ENCODE measurements around the gene CEP164.

CEP164 gene

GRCh38 chr11:117392979-117393378 is 65.3 kb downstream of the CEP164 start:
- no peak overlapping the region for H3K14ac ChIP-seq (ENCODE audit: low read length in 2 of 2)
- H3K27ac ChIP-seq (ENCODE audit: low read length, poor library complexity, severe bottlenecking), result no peak overlapping the region
- no peak overlapping the region for H2BK120ac ChIP-seq (ENCODE audit: low read depth, low read length)
- H3K23ac ChIP-seq (ENCODE audit: low read length in 2 of 2), result no peak overlapping the region
- peaks cover 72 to 78% of the 10 kb centered on the region in 2 experiments for H3K36me3 ChIP-seq (ENCODE audit: control insufficient read depth in 1 of 2, insufficient read depth in 2 of 2, low read depth in 1 of 2, low read length in 2 of 2)
- no peak overlapping the region for H3K18ac ChIP-seq (ENCODE audit: low read depth in 1 of 2, low read length in 2 of 2)
- H3K27me3 ChIP-seq (ENCODE audit: control insufficient read depth in 1 of 2, insufficient read depth in 1 of 2, low read length in 2 of 2), result no peaks in the 10 kb centered on the region
- WGBS, result 100% methylated on average over 3 of the region's 8 CpGs
- no peak overlapping the region for H3K9ac ChIP-seq (ENCODE audit: low read length)
- H3K9me3 ChIP-seq (ENCODE audit: control insufficient read depth, low read length), result no peaks in the 10 kb centered on the region
- no peak overlapping the region for H4K91ac ChIP-seq (ENCODE audit: low read length)
- H4K8ac ChIP-seq (ENCODE audit: low read length), result no peak overlapping the region
- no peaks in the 10 kb centered on the region for H3K79me1 ChIP-seq (replicated peaks; ENCODE audit: low read length, poor library complexity, severe bottlenecking)
- no peak overlapping the region for H2AFZ ChIP-seq (ENCODE audit: low read depth, low read length)
- H2BK5ac ChIP-seq (ENCODE audit: low read depth, low read length, poor library complexity, severe bottlenecking), result no peak overlapping the region
- H2BK12ac ChIP-seq (ENCODE audit: low read length in 2 of 2), result no peak overlapping the region
- no peak overlapping the region for H2AK5ac ChIP-seq (ENCODE audit: low read length, severe bottlenecking)
- no peak for DNase-seq
- no peak overlapping the region for H3K4ac ChIP-seq (ENCODE audit: low read depth in 1 of 2, low read length in 2 of 2)
- H3K4me1 ChIP-seq (ENCODE audit: control insufficient read depth, insufficient read depth, low read depth, low read length), result peaks cover 4% of the 10 kb centered on the region
- H3K4me2 ChIP-seq (ENCODE audit: low read length, poor library complexity, severe bottlenecking), result no peak overlapping the region
- no peak overlapping the region for H2BK15ac ChIP-seq (ENCODE audit: low read depth, poor library complexity, severe bottlenecking)
- no peak overlapping the region for H3K4me3 ChIP-seq (ENCODE audit: insufficient read depth in 1 of 2, low read depth in 1 of 2, low read length in 2 of 2)

GRCh38 chr11:117394221-117394925 is 66.7 kb downstream of the CEP164 start:
- H2AK5ac ChIP-seq (ENCODE audit: low read length, severe bottlenecking), result no peak overlapping the region
- H4K91ac ChIP-seq (ENCODE audit: low read length), result no peak overlapping the region
- H3K23ac ChIP-seq (ENCODE audit: low read length in 2 of 2), result no peak overlapping the region
- H3K4me2 ChIP-seq (ENCODE audit: low read length, poor library complexity, severe bottlenecking), result no peak overlapping the region
- H2BK15ac ChIP-seq (ENCODE audit: low read depth, poor library complexity, severe bottlenecking), result no peak overlapping the region
- no peak overlapping the region for H2BK120ac ChIP-seq (ENCODE audit: low read depth, low read length)
- no peak overlapping the region for H3K4me3 ChIP-seq (ENCODE audit: insufficient read depth in 1 of 2, low read depth in 1 of 2, low read length in 2 of 2)
- no peak overlapping the region for H3K18ac ChIP-seq (ENCODE audit: low read depth in 1 of 2, low read length in 2 of 2)
- H2BK12ac ChIP-seq (ENCODE audit: low read length in 2 of 2), result no peak overlapping the region
- H3K4ac ChIP-seq (ENCODE audit: low read depth in 1 of 2, low read length in 2 of 2), result no peak overlapping the region
- H4K8ac ChIP-seq (ENCODE audit: low read length), result no peak overlapping the region
- no peaks in the 10 kb centered on the region for H3K27me3 ChIP-seq (ENCODE audit: control insufficient read depth in 1 of 2, insufficient read depth in 1 of 2, low read length in 2 of 2)
- no peaks in the 10 kb centered on the region for H3K9me3 ChIP-seq (ENCODE audit: control insufficient read depth, low read length)
- DNase-seq, result no peak
- H3K36me3 ChIP-seq (ENCODE audit: control insufficient read depth in 1 of 2, insufficient read depth in 2 of 2, low read depth in 1 of 2, low read length in 2 of 2), result peaks cover 78 to 85% of the 10 kb centered on the region in 2 experiments
- no peak overlapping the region for H3K14ac ChIP-seq (ENCODE audit: low read length in 2 of 2)
- no peak overlapping the region for H2BK5ac ChIP-seq (ENCODE audit: low read depth, low read length, poor library complexity, severe bottlenecking)
- H2AFZ ChIP-seq (ENCODE audit: low read depth, low read length), result no peak overlapping the region
- H3K79me1 ChIP-seq (replicated peaks; ENCODE audit: low read length, poor library complexity, severe bottlenecking), result peaks cover 2% of the 10 kb centered on the region
- WGBS, result 96% methylated on average over 14 of the region's 14 CpGs
- H3K4me1 ChIP-seq (ENCODE audit: control insufficient read depth, insufficient read depth, low read depth, low read length), result peaks cover 2% of the 10 kb centered on the region
- H3K9ac ChIP-seq (ENCODE audit: low read length), result no peak overlapping the region
- H3K27ac ChIP-seq (ENCODE audit: low read length, poor library complexity, severe bottlenecking), result no peak overlapping the region

GRCh38 chr11:117395476-117395875 is 67.8 kb downstream of the CEP164 start:
- no peak overlapping the region for H3K14ac ChIP-seq (ENCODE audit: low read length in 2 of 2)
- H3K27ac ChIP-seq (ENCODE audit: low read length, poor library complexity, severe bottlenecking), result no peak overlapping the region
- H3K27me3 ChIP-seq (ENCODE audit: control insufficient read depth in 1 of 2, insufficient read depth in 1 of 2, low read length in 2 of 2), result no peaks in the 10 kb centered on the region
- no peak overlapping the region for H3K4me2 ChIP-seq (ENCODE audit: low read length, poor library complexity, severe bottlenecking)
- no peak overlapping the region for H2AFZ ChIP-seq (ENCODE audit: low read depth, low read length)
- no peak overlapping the region for H3K4me3 ChIP-seq (ENCODE audit: insufficient read depth in 1 of 2, low read depth in 1 of 2, low read length in 2 of 2)
- no peak overlapping the region for H3K23ac ChIP-seq (ENCODE audit: low read length in 2 of 2)
- H2BK5ac ChIP-seq (ENCODE audit: low read depth, low read length, poor library complexity, severe bottlenecking), result no peak overlapping the region
- no peak overlapping the region for H2BK120ac ChIP-seq (ENCODE audit: low read depth, low read length)
- no peak overlapping the region for H3K9ac ChIP-seq (ENCODE audit: low read length)
- H3K36me3 ChIP-seq (ENCODE audit: control insufficient read depth in 1 of 2, insufficient read depth in 2 of 2, low read depth in 1 of 2, low read length in 2 of 2), result peaks cover 75 to 85% of the 10 kb centered on the region in 2 experiments
- peaks cover 2% of the 10 kb centered on the region for H3K4me1 ChIP-seq (ENCODE audit: control insufficient read depth, insufficient read depth, low read depth, low read length)
- H3K9me3 ChIP-seq (ENCODE audit: control insufficient read depth, low read length), result no peaks in the 10 kb centered on the region
- H4K8ac ChIP-seq (ENCODE audit: low read length), result no peak overlapping the region
- H3K79me1 ChIP-seq (replicated peaks; ENCODE audit: low read length, poor library complexity, severe bottlenecking), result peaks cover 2% of the 10 kb centered on the region
- no peak overlapping the region for H3K4ac ChIP-seq (ENCODE audit: low read depth in 1 of 2, low read length in 2 of 2)
- H2AK5ac ChIP-seq (ENCODE audit: low read length, severe bottlenecking), result no peak overlapping the region
- no peak overlapping the region for H4K91ac ChIP-seq (ENCODE audit: low read length)
- WGBS, result 99% methylated on average over 4 of the region's 4 CpGs
- H3K18ac ChIP-seq (ENCODE audit: low read depth in 1 of 2, low read length in 2 of 2), result no peak overlapping the region
- DNase-seq, result no peak
- no peak overlapping the region for H2BK15ac ChIP-seq (ENCODE audit: low read depth, poor library complexity, severe bottlenecking)
- no peak overlapping the region for H2BK12ac ChIP-seq (ENCODE audit: low read length in 2 of 2)

- H3K4me3 ChIP-seq (ENCODE audit: insufficient read depth in 1 of 2, low read depth in 1 of 2, low read length in 2 of 2), result no peak overlapping the region
- peaks cover 60 to 71% of the 10 kb centered on the region in 2 experiments for H3K36me3 ChIP-seq (ENCODE audit: control insufficient read depth in 1 of 2, insufficient read depth in 2 of 2, low read depth in 1 of 2, low read length in 2 of 2)
- H3K9me3 ChIP-seq (ENCODE audit: control insufficient read depth, low read length), result no peaks in the 10 kb centered on the region
- H3K23ac ChIP-seq (ENCODE audit: low read length in 2 of 2), result no peak overlapping the region
- H2BK120ac ChIP-seq (ENCODE audit: low read depth, low read length), result no peak overlapping the region
- H2BK12ac ChIP-seq (ENCODE audit: low read length in 2 of 2), result no peak overlapping the region
- no peak overlapping the region for H3K14ac ChIP-seq (ENCODE audit: low read length in 2 of 2)
- H2AFZ ChIP-seq (ENCODE audit: low read depth, low read length), result no peak overlapping the region
- H2BK15ac ChIP-seq (ENCODE audit: low read depth, poor library complexity, severe bottlenecking), result no peak overlapping the region
- peaks cover 2% of the 10 kb centered on the region for H3K79me1 ChIP-seq (replicated peaks; ENCODE audit: low read length, poor library complexity, severe bottlenecking)
- peaks cover 2% of the 10 kb centered on the region for H3K4me1 ChIP-seq (ENCODE audit: control insufficient read depth, insufficient read depth, low read depth, low read length)
- no peak overlapping the region for H2AK5ac ChIP-seq (ENCODE audit: low read length, severe bottlenecking)
- no peak overlapping the region for H3K4ac ChIP-seq (ENCODE audit: low read depth in 1 of 2, low read length in 2 of 2)
- 100% methylated on average over 8 of the region's 8 CpGs for WGBS
- H2BK5ac ChIP-seq (ENCODE audit: low read depth, low read length, poor library complexity, severe bottlenecking), result no peak overlapping the region
- DNase-seq, result no peak
- H3K4me2 ChIP-seq (ENCODE audit: low read length, poor library complexity, severe bottlenecking), result no peak overlapping the region
- no peak overlapping the region for H4K8ac ChIP-seq (ENCODE audit: low read length)
- no peak overlapping the region for H3K27ac ChIP-seq (ENCODE audit: low read length, poor library complexity, severe bottlenecking)
- H3K27me3 ChIP-seq (ENCODE audit: control insufficient read depth in 1 of 2, insufficient read depth in 1 of 2, low read length in 2 of 2), result no peaks in the 10 kb centered on the region
- no peak overlapping the region for H3K18ac ChIP-seq (ENCODE audit: low read depth in 1 of 2, low read length in 2 of 2)
- H3K9ac ChIP-seq (ENCODE audit: low read length), result no peak overlapping the region
- H4K91ac ChIP-seq (ENCODE audit: low read length), result no peak overlapping the region
These were observed 69.3 kb downstream of the CEP164 start for GRCh38 chr11:117396970-117397369.

Data from mesenchymal stem cell (in vitro differentiated cells and primary cell).